Measurements from ENCODE around the gene NNAT.

NNAT gene

GRCh38 chr20:37564016-37564387, 43.0 kb downstream of the NNAT start:
- Histone ChIP-seq H3K36me3 (ENCODE audit: insufficient read depth, low read length) (no peaks in the 10 kb centered on the region), H3K27me3 (ENCODE audit: insufficient read depth, low read length) (no peaks in the 10 kb centered on the region), H2AFZ (ENCODE audit: low read depth, low read length) (peak overlapping the region; percentile 43), H3K9me3 (ENCODE audit: low read length) (no peaks in the 10 kb centered on the region), H3K4me3 (ENCODE audit: low read length) (no peak overlapping the region), H3K4me1 (ENCODE audit: insufficient read depth, low read length) (peaks cover 31% of the 10 kb centered on the region)

GRCh38 chr20:37564388-37565133, 43.5 kb downstream of the NNAT start:
- Histone ChIP-seq H3K4me1 (ENCODE audit: insufficient read depth, low read length) (peaks cover 31% of the 10 kb centered on the region), H3K9me3 (ENCODE audit: low read length) (no peaks in the 10 kb centered on the region), H3K27me3 (ENCODE audit: insufficient read depth, low read length) (no peaks in the 10 kb centered on the region), H3K36me3 (ENCODE audit: insufficient read depth, low read length) (no peaks in the 10 kb centered on the region), H3K4me3 (ENCODE audit: low read length) (no peak overlapping the region), H2AFZ (ENCODE audit: low read depth, low read length) (peak overlapping the region; percentile 43)

- no peaks in the 10 kb centered on the region for H3K36me3 ChIP-seq (ENCODE audit: insufficient read depth, low read length)
- H3K27me3 ChIP-seq (ENCODE audit: insufficient read depth, low read length): no peaks in the 10 kb centered on the region
- no peak overlapping the region for H3K4me3 ChIP-seq (ENCODE audit: low read length)
- H2AFZ ChIP-seq (ENCODE audit: low read depth, low read length): no peak overlapping the region
- peaks cover 31% of the 10 kb centered on the region for H3K4me1 ChIP-seq (ENCODE audit: insufficient read depth, low read length)
- H3K9me3 ChIP-seq (ENCODE audit: low read length): no peaks in the 10 kb centered on the region
These were observed 44.2 kb downstream of the NNAT start for GRCh38 chr20:37565134-37565811.

DNA sequence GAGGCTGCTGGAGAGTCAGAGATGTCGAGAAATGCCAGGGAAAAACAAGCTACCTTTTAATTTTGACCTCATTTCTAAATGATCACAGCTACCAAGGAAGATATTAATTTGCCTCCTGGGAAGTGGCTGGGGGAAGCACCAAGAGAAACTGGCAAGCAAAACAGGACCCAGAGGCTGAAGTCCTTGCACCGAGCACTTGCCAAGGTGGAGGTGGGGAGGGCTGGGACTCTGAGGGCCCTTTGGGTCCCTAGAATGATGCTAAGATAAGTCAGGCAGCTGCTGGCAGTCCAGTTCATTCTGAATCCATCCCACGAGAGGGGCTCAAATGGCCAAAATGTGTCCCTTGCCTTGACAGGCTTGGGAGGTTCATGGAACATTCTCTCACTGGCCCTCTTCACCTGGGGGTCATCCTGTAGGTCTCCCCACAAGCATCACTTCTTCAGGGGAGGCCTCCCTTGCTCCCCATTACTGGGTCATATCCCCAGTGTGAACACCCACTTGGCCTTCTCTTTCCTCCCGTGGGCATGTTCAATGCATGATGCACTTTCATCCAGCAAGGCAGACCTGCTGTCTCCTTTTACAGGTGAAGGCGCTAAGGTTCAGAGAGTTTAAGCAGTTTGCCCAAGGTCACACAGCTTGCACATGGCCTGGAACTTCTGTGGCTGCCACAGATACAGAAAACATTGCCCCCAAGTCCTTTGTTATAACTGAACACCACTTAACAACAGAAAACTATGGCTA, 45.7 kb downstream of the NNAT start:
- Histone ChIP-seq H3K4me3 (ENCODE audit: low read length) (no peak overlapping the region), H3K36me3 (ENCODE audit: insufficient read depth, low read length) (no peaks in the 10 kb centered on the region), H3K27me3 (ENCODE audit: insufficient read depth, low read length) (no peaks in the 10 kb centered on the region), H3K9me3 (ENCODE audit: low read length) (no peaks in the 10 kb centered on the region), H2AFZ (ENCODE audit: low read depth, low read length) (no peak overlapping the region), H3K4me1 (ENCODE audit: insufficient read depth, low read length) (peaks cover 31% of the 10 kb centered on the region)

DNA sequence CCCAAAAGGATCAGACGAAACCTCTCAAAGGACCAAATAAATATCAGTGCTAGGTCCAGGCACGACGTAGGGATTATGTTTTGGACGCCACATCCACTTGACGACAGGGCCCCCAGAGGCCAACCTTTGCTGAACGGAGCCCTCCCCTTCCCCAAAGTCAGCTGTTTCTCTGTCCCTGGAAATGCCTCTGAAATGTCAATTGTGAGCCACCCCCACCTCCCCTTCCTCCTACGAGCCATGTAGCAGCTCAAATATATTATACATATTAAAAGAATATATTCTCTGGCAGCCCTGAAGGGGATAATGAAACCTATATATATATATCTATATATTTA, 46.2 kb downstream of the NNAT start:
- H3K36me3 ChIP-seq (ENCODE audit: insufficient read depth, low read length): no peaks in the 10 kb centered on the region
- no peaks in the 10 kb centered on the region for H3K27me3 ChIP-seq (ENCODE audit: insufficient read depth, low read length)
- peaks cover 31% of the 10 kb centered on the region for H3K4me1 ChIP-seq (ENCODE audit: insufficient read depth, low read length)
- H2AFZ ChIP-seq (ENCODE audit: low read depth, low read length): no peak overlapping the region
- no peaks in the 10 kb centered on the region for H3K9me3 ChIP-seq (ENCODE audit: low read length)
- no peak overlapping the region for H3K4me3 ChIP-seq (ENCODE audit: low read length)

DNA sequence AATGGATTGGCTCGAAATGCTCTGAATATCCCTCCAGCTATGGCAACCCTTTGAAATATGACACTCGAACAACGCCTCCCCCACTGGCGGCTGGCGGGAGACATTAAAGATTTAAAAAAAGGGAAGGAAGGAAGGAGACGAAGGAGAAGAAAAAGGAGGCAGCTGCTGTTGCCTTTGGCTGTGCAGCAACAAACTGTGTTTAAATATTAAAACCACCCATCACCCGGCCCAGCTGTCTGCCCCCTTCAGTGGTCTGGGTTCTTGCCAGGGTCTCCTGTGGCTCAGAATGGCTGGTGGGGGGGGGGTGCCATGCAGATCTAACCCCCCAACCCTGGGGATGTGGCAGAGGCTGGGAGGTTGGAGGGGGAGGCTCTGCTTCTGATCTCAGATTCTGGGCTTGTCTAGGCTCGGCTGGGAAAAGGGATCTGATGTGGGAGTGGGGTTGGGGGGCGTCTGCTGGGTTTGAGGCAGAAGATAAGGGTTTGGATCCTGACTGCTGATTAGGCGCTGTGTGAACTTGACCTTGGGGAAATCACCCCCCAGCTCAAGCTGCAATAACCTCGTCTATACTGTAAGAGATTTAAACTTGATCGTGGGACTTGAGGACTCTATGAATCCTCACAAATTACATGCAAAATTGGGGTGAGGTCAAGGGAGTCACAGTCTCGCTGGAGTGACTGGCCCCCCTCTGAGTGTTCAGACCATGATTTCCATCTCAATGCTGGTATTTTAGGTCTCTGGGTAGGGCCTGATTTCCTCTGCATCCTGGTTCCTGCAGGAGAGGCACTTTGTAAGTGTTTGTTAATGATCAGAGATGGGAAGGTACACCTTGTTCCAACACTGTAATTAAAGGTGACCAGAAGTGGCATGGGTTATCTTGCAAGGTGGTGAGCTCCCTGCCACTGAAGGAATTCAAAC, 46.9 kb downstream of the NNAT start:
- Histone ChIP-seq H2AFZ (ENCODE audit: low read depth, low read length) (no peak overlapping the region), H3K9me3 (ENCODE audit: low read length) (no peaks in the 10 kb centered on the region), H3K27me3 (ENCODE audit: insufficient read depth, low read length) (no peaks in the 10 kb centered on the region), H3K36me3 (ENCODE audit: insufficient read depth, low read length) (no peaks in the 10 kb centered on the region), H3K4me1 (ENCODE audit: insufficient read depth, low read length) (peaks cover 31% of the 10 kb centered on the region), H3K4me3 (ENCODE audit: low read length) (peak overlapping the region; percentile 22)

- no peak overlapping the region for H3K4me3 ChIP-seq (ENCODE audit: low read length)
- H3K36me3 ChIP-seq (ENCODE audit: insufficient read depth, low read length): no peaks in the 10 kb centered on the region
- no peak overlapping the region for H2AFZ ChIP-seq (ENCODE audit: low read depth, low read length)
- H3K9me3 ChIP-seq (ENCODE audit: low read length): no peaks in the 10 kb centered on the region
- H3K4me1 ChIP-seq (ENCODE audit: insufficient read depth, low read length): peaks cover 26% of the 10 kb centered on the region
- no peaks in the 10 kb centered on the region for H3K27me3 ChIP-seq (ENCODE audit: insufficient read depth, low read length)
These were observed 49.4 kb downstream of the NNAT start for GRCh38 chr20:37570419-37570818.

DNA sequence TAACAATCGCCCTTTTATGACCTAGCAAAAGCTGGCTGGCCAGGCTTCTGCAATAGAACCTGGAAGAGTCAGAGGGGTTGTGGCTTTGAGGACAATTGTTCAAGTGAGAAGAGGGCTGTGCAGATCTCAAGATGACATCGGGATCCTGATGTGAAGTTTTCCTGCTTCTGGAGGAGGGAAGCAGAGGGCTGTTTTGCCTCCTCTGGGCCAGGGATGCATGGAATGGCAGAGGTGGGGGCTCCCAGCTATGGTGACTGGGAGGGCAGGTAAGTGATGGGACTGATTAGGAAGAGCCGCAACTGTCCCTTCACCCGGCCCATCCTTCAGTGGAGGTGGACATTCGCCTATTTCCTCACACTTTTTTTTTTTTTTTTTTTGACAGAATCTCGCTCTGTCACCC, 50.0 kb downstream of the NNAT start:
- no peaks in the 10 kb centered on the region for H3K27me3 ChIP-seq (ENCODE audit: insufficient read depth, low read length)
- H3K4me3 ChIP-seq (ENCODE audit: low read length): no peak overlapping the region
- no peaks in the 10 kb centered on the region for H3K9me3 ChIP-seq (ENCODE audit: low read length)
- no peak overlapping the region for H2AFZ ChIP-seq (ENCODE audit: low read depth, low read length)
- H3K4me1 ChIP-seq (ENCODE audit: insufficient read depth, low read length): peaks cover 22% of the 10 kb centered on the region
- H3K36me3 ChIP-seq (ENCODE audit: insufficient read depth, low read length): no peaks in the 10 kb centered on the region

Data from neuron (in vitro differentiated cells).